ENCODE measurements around the gene SLC4A9. TPM values are rescaled to one million over a fixed set of nuclear protein-coding genes. Genes with fewer than 3 reads are reported as not detected.

SLC4A9 gene
- total and polyA plus RNA-seq, 2 experiments from 2014 or later: 0.07 to 0.53 TPM

- no peak for TF ChIP-seq EZH2 (IDR thresholded peaks at IDR 0.05; ENCODE audit: borderline replicate concordance)
- TF ChIP-seq, protein P1, sequence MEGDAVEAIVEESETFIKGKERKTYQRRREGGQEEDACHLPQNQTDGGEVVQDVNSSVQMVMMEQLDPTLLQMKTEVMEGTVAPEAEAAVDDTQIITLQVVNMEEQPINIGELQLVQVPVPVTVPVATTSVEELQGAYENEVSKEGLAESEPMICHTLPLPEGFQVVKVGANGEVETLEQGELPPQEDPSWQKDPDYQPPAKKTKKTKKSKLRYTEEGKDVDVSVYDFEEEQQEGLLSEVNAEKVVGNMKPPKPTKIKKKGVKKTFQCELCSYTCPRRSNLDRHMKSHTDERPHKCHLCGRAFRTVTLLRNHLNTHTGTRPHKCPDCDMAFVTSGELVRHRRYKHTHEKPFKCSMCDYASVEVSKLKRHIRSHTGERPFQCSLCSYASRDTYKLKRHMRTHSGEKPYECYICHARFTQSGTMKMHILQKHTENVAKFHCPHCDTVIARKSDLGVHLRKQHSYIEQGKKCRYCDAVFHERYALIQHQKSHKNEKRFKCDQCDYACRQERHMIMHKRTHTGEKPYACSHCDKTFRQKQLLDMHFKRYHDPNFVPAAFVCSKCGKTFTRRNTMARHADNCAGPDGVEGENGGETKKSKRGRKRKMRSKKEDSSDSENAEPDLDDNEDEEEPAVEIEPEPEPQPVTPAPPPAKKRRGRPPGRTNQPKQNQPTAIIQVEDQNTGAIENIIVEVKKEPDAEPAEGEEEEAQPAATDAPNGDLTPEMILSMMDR (IDR thresholded peaks at IDR 0.05; ENCODE audit: poor library complexity): no peak
- no peak for TF ChIP-seq EZH2phosphoT487 (IDR thresholded peaks at IDR 0.05; ENCODE audit: low read depth, severe bottlenecking, unreplicated experiment)
- Histone ChIP-seq H3K4me1 (ENCODE audit: insufficient read depth) (no peaks in the 10 kb centered on the region), H3K27ac (no peak overlapping the region), H3K4me3 (no peak overlapping the region), H4K20me1 (ENCODE audit: insufficient read depth, poor library complexity, severe bottlenecking) (no peaks in the 10 kb centered on the region), H3K27me3 (no peaks in the 10 kb centered on the region), H3K4me2 (no peak overlapping the region), H3K79me2 (no peaks in the 10 kb centered on the region), H3K36me3 (replicated peaks; ENCODE audit: insufficient read depth, low read depth) (no peaks in the 10 kb centered on the region), H3K9me2 (replicated peaks; ENCODE audit: insufficient read depth) (no peaks in the 10 kb centered on the region), H2AFZ (no peak overlapping the region), H3K9me3 (ENCODE audit: low read depth) (no peaks in the 10 kb centered on the region)
- 82% methylated on average over 7 of the region's 7 CpGs for WGBS (ENCODE audit: low lambda C conversion rate, missing lambda C conversion rate)
- no peak for DNase-seq (ENCODE audit: low spot score)
These were observed 4.4 kb upstream of the SLC4A9 start for GRCh38 chr5:140355546-140355945.

DNA sequence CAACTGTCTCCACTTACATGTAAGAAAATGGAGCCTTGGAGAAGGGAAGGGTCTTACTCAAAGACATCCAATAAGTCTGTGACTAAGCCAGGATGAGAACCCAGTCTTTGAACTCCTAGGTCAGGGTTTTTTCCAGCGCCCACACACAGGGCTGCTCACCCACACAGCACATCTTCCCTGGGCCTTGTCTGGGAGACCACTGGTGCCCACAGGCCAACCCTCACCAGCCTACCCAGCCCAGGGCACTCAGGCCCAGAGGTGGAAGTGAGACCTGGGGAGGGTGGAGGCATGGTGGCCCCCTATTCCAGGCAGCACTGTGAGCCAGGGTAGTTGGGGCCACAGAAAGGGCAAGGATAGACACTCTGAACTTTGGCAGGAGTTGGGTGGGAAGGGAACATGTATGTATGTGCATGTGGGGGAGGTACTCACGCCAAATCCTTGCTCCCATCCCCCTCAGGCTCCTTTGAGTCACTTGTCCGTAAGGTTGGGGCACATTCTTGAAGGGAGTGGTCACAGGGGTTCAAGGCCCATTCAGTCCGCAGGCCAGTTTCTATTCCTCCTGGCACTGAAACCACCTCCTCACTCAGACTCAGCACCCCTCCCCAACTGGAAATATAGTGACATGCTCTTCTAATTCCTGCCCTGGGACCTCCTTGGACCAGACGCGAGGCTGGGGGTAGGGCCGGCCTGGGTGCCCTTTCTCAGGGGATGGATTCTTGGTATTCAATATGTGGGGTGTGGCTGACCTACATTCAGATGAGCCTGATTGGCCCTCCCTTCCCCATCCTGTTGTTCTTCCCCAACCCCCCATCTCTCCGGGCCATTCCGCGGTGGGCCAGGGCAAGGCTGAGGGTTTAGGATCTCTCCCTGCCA is 2.9 kb upstream of the SLC4A9 start:
- TF ChIP-seq EZH2 (IDR thresholded peaks at IDR 0.05; ENCODE audit: borderline replicate concordance): no peak
- TF ChIP-seq, protein P1 (IDR thresholded peaks at IDR 0.05; ENCODE audit: poor library complexity): no peak
- TF ChIP-seq EZH2phosphoT487 (IDR thresholded peaks at IDR 0.05; ENCODE audit: low read depth, severe bottlenecking, unreplicated experiment): no peak
- peak overlapping the region; percentile 66 for H3K4me2 ChIP-seq
- H3K4me1 ChIP-seq (ENCODE audit: insufficient read depth): no peaks in the 10 kb centered on the region
- no peaks in the 10 kb centered on the region for H3K9me2 ChIP-seq (replicated peaks; ENCODE audit: insufficient read depth)
- no peak for DNase-seq (ENCODE audit: low spot score)
- H3K27me3 ChIP-seq: no peaks in the 10 kb centered on the region
- WGBS (ENCODE audit: low lambda C conversion rate, missing lambda C conversion rate): 50% methylated on average over 10 of the region's 10 CpGs
- no peak overlapping the region for H3K4me3 ChIP-seq
- H4K20me1 ChIP-seq (ENCODE audit: insufficient read depth, poor library complexity, severe bottlenecking): no peaks in the 10 kb centered on the region
- no peak overlapping the region for H3K27ac ChIP-seq
- peak overlapping the region; percentile 52 for H2AFZ ChIP-seq
- no peaks in the 10 kb centered on the region for H3K79me2 ChIP-seq
- no peaks in the 10 kb centered on the region for H3K36me3 ChIP-seq (replicated peaks; ENCODE audit: insufficient read depth, low read depth)
- H3K9me3 ChIP-seq (ENCODE audit: low read depth): no peaks in the 10 kb centered on the region

DNA sequence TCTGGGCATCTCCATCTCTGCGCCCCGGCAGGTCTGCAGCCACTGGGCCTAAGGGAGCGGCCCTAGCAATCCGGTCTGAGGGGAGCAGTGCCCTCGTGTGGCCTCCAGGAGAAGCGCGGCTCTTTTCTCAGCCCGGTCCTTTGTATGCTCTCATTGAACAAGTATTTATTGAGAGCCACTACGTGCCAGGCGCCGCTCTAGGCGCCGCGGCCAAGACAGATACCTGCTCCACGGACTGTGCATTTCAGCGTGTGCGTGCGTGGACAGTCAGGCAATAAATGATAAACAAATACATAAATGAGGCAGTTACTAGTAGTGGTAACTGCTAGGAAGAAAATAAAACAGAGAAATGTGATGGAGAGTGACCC is 2.3 kb upstream of the SLC4A9 start:
- WGBS (ENCODE audit: low lambda C conversion rate, missing lambda C conversion rate): 4% methylated on average over 18 of the region's 18 CpGs
- H3K27ac ChIP-seq: peak overlapping the region; percentile 57
- no peaks in the 10 kb centered on the region for H3K4me1 ChIP-seq (ENCODE audit: insufficient read depth)

More for the DNA sequence above, 2.3 kb upstream of the SLC4A9 start:
- Histone ChIP-seq H3K79me2 (no peaks in the 10 kb centered on the region), H2AFZ (peak overlapping the region; percentile 52), H3K4me3 (no peak overlapping the region), H4K20me1 (ENCODE audit: insufficient read depth, poor library complexity, severe bottlenecking) (no peaks in the 10 kb centered on the region), H3K4me2 (peak overlapping the region; percentile 66), H3K36me3 (replicated peaks; ENCODE audit: insufficient read depth, low read depth) (no peaks in the 10 kb centered on the region), H3K9me3 (ENCODE audit: low read depth) (no peaks in the 10 kb centered on the region), H3K27me3 (no peaks in the 10 kb centered on the region), H3K9me2 (replicated peaks; ENCODE audit: insufficient read depth) (no peaks in the 10 kb centered on the region)
- TF ChIP-seq, protein P1 (IDR thresholded peaks at IDR 0.05; ENCODE audit: poor library complexity): peak; percentile 89
- TF ChIP-seq EZH2 (IDR thresholded peaks at IDR 0.05; ENCODE audit: borderline replicate concordance): no peak
- DNase-seq (ENCODE audit: low spot score): peak; percentile 93

Data from hepatocyte (in vitro differentiated cells).